Activated naive CD8-positive, alpha-beta T cell treated with anti-CD3 and anti-CD28 coated beads, Interleukin-2, amount 50 U/mL, for 24 hours (primary cell): ENCODE data around the gene CGREF1.

Source experiments
- ATAC-seq: fragments of 150-1000 bp; cut with Tn5 transposase; one replicate; pipeline ENCODE4 v1.10.0; 2021
- DNase-seq: peaks from one replicate; pipeline ENCODE4 v3.0.0; 2021
- H3K27ac Mint-ChIP-seq: one replicate; pipeline ENCODE4 v1.8.0; 2021; ENCODE audit warnings: mild to moderate bottlenecking, mixed read lengths
- H3K27me3 Mint-ChIP-seq: one replicate; pipeline ENCODE4 v1.8.0; 2021; ENCODE audit warnings: mixed read lengths
- H3K36me3 Mint-ChIP-seq: one replicate; pipeline ENCODE4 v1.8.0; 2021; ENCODE audit warnings: low read depth, mixed read lengths
- H3K4me1 Mint-ChIP-seq: one replicate; pipeline ENCODE4 v1.8.0; 2021; ENCODE audit warnings: mixed read lengths
- H3K4me3 Mint-ChIP-seq: one replicate; pipeline ENCODE4 v1.8.0; 2021; ENCODE audit warnings: mild to moderate bottlenecking, moderate library complexity, mixed read lengths
- H3K9me3 Mint-ChIP-seq: one replicate; pipeline ENCODE4 v1.8.0; 2021; ENCODE audit warnings: mixed read lengths

CGREF1 gene

GRCh38 chr2:27091746-27092695, 26.9 kb downstream of the CGREF1 start:
- Mint-ChIP-seq H3K4me1 (peaks cover 18% of the 10 kb centered on the region), H3K27ac (no peak overlapping the region), H3K27me3 (no peaks in the 10 kb centered on the region), H3K9me3 (no peaks in the 10 kb centered on the region), H3K4me3 (no peak overlapping the region), H3K36me3 (no peaks in the 10 kb centered on the region)
- no peak for DNase-seq
- no peak for ATAC-seq

GRCh38 chr2:27089111-27089954, 29.6 kb downstream of the CGREF1 start:
- no peak overlapping the region for H3K27ac Mint-ChIP-seq
- H3K27me3 Mint-ChIP-seq = no peaks in the 10 kb centered on the region
- DNase-seq (no peak), ATAC-seq (no peak)
- no peaks in the 10 kb centered on the region for H3K9me3 Mint-ChIP-seq
- H3K36me3 Mint-ChIP-seq = no peaks in the 10 kb centered on the region
- no peak overlapping the region for H3K4me3 Mint-ChIP-seq
- H3K4me1 Mint-ChIP-seq = peaks cover 20% of the 10 kb centered on the region

- Mint-ChIP-seq H3K27ac (no peak overlapping the region), H3K36me3 (no peaks in the 10 kb centered on the region), H3K4me1 (peaks cover 20% of the 10 kb centered on the region), H3K4me3 (no peak overlapping the region), H3K27me3 (no peaks in the 10 kb centered on the region), H3K9me3 (no peaks in the 10 kb centered on the region)
- ATAC-seq (no peak), DNase-seq (no peak)
Measured at GRCh38 chr2:27088634-27089033, 30.3 kb downstream of the CGREF1 start.

- ATAC-seq (no peak), DNase-seq (no peak)
- Mint-ChIP-seq H3K4me3 (peak overlapping the region; percentile 80), H3K9me3 (no peaks in the 10 kb centered on the region), H3K36me3 (no peaks in the 10 kb centered on the region), H3K27me3 (no peaks in the 10 kb centered on the region), H3K27ac (no peak overlapping the region), H3K4me1 (peaks cover 20% of the 10 kb centered on the region)
Measured at GRCh38 chr2:27087823-27088410, 31.0 kb downstream of the CGREF1 start.

GRCh38 chr2:27086724-27087593, 32.0 kb downstream of the CGREF1 start, which contains the start of gene KHK:
KHK (plus strand) TSS chr2:27086772; CDS start chr2:27087260, 488 bp downstream.
- ATAC-seq (peak; percentile 1), DNase-seq (peak; percentile 30)
- Mint-ChIP-seq H3K36me3 (no peaks in the 10 kb centered on the region), H3K4me3 (peak within 1 kb of the TSS; percentile 80), H3K27ac (peak within 1 kb of the TSS; percentile 71), H3K27me3 (no peaks in the 10 kb centered on the region), H3K4me1 (peaks cover 20% of the 10 kb centered on the region), H3K9me3 (no peaks in the 10 kb centered on the region)

- H3K27me3 Mint-ChIP-seq = no peaks in the 10 kb centered on the region
- H3K9me3 Mint-ChIP-seq = no peaks in the 10 kb centered on the region
- ATAC-seq = peak; percentile 93
- H3K4me1 Mint-ChIP-seq = peaks cover 27% of the 10 kb centered on the region
- no peaks in the 10 kb centered on the region for H3K36me3 Mint-ChIP-seq
- peak overlapping the region; percentile 71 for H3K27ac Mint-ChIP-seq
- H3K4me3 Mint-ChIP-seq = peak overlapping the region; percentile 80
- peak; percentile 99 for DNase-seq
Measured at GRCh38 chr2:27086090-27086723, 32.7 kb downstream of the CGREF1 start.

- no peaks in the 10 kb centered on the region for H3K27me3 Mint-ChIP-seq
- H3K27ac Mint-ChIP-seq = peak overlapping the region; percentile 35
- H3K4me3 Mint-ChIP-seq = peak overlapping the region; percentile 80
- H3K4me1 Mint-ChIP-seq = peaks cover 33% of the 10 kb centered on the region
- ATAC-seq (no peak), DNase-seq (peak; percentile 55)
- no peaks in the 10 kb centered on the region for H3K36me3 Mint-ChIP-seq
- H3K9me3 Mint-ChIP-seq = no peaks in the 10 kb centered on the region
Measured at GRCh38 chr2:27085673-27086089, 33.2 kb downstream of the CGREF1 start.

- no peaks in the 10 kb centered on the region for H3K27me3 Mint-ChIP-seq
- H3K4me3 Mint-ChIP-seq = peak overlapping the region; percentile 80
- ATAC-seq (no peak), DNase-seq (no peak)
- H3K9me3 Mint-ChIP-seq = no peaks in the 10 kb centered on the region
- H3K4me1 Mint-ChIP-seq = peaks cover 37% of the 10 kb centered on the region
- H3K27ac Mint-ChIP-seq = peak overlapping the region; percentile 35
- H3K36me3 Mint-ChIP-seq = no peaks in the 10 kb centered on the region
Measured at GRCh38 chr2:27085062-27085672, 33.8 kb downstream of the CGREF1 start.

- H3K27me3 Mint-ChIP-seq = no peaks in the 10 kb centered on the region
- peaks cover 40% of the 10 kb centered on the region for H3K4me1 Mint-ChIP-seq
- no peak for DNase-seq
- peak overlapping the region; percentile 80 for H3K4me3 Mint-ChIP-seq
- H3K36me3 Mint-ChIP-seq = no peaks in the 10 kb centered on the region
- no peak for ATAC-seq
- H3K9me3 Mint-ChIP-seq = no peaks in the 10 kb centered on the region
- H3K27ac Mint-ChIP-seq = no peak overlapping the region
Measured at GRCh38 chr2:27084297-27085061, 34.4 kb downstream of the CGREF1 start.

- Mint-ChIP-seq H3K4me3 (no peak overlapping the region), H3K27me3 (no peaks in the 10 kb centered on the region), H3K27ac (no peak overlapping the region), H3K9me3 (no peaks in the 10 kb centered on the region), H3K4me1 (peaks cover 40% of the 10 kb centered on the region), H3K36me3 (no peaks in the 10 kb centered on the region)
- DNase-seq (no peak), ATAC-seq (no peak)
Measured at GRCh38 chr2:27083410-27084296, 35.3 kb downstream of the CGREF1 start.

- ATAC-seq (no peak), DNase-seq (no peak)
- Mint-ChIP-seq H3K36me3 (no peaks in the 10 kb centered on the region), H3K4me1 (peaks cover 39% of the 10 kb centered on the region), H3K27ac (no peak overlapping the region), H3K27me3 (no peaks in the 10 kb centered on the region), H3K9me3 (no peaks in the 10 kb centered on the region), H3K4me3 (no peak overlapping the region)
Measured at GRCh38 chr2:27082773-27083409, 36.0 kb downstream of the CGREF1 start.
